SHP77 treated with DMSO at 0.1 percent for 48 hours (cell line): Measurements from ENCODE around the gene MAJIN.

Experiments used
- DNase-seq: peaks from one replicate; lab custom pipeline; 2025; lab: John Stamatoyannopoulos, UW

The MAJIN gene

DNA sequence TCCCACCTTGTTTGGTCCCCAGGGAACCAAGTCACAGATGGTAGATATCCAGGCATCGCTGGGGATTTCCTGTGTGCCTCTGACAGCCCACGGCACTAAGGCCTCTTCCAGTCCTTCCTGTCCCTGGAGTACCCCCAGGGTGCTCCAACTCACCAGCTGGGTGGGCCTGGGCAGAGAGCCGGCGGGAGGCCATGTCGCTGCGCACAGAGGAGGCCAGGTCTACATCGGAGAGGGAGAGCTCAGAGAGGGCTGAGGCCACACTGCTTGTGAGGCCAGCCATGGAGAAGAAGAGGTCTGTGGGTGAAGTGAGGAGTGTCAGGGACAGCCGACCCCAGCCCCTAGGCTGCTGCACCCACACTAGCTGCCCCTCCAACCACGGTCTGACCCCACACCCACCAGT is 60.2 kb downstream of the MAJIN start:
- DNase-seq: no peak

- DNase-seq: no peak
Measured at GRCh38 chr11:64911142-64911541, 60.8 kb downstream of the MAJIN start.

DNA sequence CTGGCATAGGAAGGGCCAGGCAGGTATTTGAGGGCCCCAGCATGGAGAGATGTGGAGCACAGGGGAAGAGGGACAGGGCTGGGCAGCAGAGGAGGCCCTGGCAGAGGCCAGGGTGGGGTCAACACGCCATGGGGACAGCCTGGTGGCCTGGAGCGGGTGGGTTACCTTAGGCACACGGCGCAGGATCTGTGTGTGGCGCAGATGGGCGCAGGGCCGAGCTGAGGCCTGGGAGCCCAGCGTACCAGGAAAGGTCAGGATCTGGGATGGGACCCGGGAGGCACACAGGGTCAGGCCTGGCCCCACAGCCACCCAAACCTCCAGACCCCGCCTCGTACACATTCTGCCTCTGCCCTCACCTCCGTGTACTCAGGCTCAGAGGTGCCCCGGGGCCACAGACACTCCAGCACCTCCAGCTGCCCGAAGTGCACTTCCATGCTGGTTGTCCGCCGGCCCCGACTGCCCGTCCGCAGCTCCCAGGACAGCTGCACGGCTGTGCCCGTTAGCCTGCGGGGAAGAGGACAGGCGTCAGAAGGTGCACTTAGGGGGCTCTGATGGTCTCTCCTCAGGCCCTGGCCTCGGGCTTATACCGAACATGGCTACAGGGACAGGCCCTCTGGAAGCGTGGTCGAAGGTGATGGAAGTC is 61.3 kb downstream of the MAJIN start:
- no peak for DNase-seq

- DNase-seq: no peak
Measured at GRCh38 chr11:64909653-64910343, 62.1 kb downstream of the MAJIN start.

GRCh38 chr11:64908766-64909165 is 63.1 kb downstream of the MAJIN start:
- DNase-seq: no peak

GRCh38 chr11:64906314-64906635 is 65.6 kb downstream of the MAJIN start:
- no peak for DNase-seq

- DNase-seq: no peak
Measured at GRCh38 chr11:64905516-64906313, 66.2 kb downstream of the MAJIN start.

DNA sequence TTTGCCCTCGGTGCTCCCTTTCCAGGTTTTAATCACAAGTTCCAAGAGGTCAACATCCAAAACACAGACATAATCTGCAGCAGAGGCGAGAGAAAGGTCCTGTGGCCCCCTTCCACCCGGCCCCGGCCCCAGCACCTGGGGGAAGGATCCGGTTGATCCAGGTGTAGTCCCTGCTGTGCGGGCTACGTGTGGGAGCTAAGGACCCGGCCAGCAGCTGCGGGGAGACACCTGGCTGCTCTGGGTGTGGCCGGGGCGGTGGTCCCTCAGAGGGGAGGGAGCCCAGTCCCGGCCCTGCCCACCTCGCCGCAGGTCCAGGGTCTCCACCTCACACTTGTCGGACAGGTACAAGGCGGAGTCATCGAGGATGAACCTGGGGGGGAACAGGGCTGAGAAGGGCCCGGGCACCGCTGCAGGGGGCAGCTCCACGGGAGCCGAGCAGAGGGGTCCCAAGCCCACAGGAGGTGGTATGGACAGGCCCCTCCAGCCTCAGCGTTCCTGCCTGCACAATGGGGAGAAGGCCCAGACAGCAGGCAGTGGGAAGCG is 68.5 kb downstream of the MAJIN start:
- no peak for DNase-seq

- no peak for DNase-seq
Measured at GRCh38 chr11:64902102-64902900, 69.6 kb downstream of the MAJIN start.

GRCh38 chr11:64900774-64901173 is 71.1 kb downstream of the MAJIN start:
- no peak for DNase-seq

GRCh38 chr11:64900263-64900678 is 71.6 kb downstream of the MAJIN start:
- no peak for DNase-seq

GRCh38 chr11:64898541-64898940 is 73.4 kb downstream of the MAJIN start:
- no peak for DNase-seq

DNA sequence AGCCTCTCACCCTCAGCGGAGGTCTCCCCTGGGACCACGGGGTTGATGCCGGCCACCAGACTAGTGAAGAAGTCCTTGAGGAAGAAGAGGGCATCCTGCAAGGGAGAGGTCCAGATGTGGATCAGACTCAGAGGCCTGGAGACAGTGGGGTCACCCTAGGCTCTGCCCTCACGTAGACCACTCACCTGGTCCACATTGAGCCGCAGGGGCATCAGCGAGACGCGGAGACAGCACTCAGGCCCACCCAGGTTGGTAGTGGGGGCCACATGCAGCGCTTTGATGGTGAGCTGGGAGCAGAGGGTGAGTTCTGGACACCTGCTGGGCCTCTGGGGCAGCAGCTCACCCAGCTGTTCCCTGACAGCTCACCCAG is 73.8 kb downstream of the MAJIN start:
- no peak for DNase-seq

DNA sequence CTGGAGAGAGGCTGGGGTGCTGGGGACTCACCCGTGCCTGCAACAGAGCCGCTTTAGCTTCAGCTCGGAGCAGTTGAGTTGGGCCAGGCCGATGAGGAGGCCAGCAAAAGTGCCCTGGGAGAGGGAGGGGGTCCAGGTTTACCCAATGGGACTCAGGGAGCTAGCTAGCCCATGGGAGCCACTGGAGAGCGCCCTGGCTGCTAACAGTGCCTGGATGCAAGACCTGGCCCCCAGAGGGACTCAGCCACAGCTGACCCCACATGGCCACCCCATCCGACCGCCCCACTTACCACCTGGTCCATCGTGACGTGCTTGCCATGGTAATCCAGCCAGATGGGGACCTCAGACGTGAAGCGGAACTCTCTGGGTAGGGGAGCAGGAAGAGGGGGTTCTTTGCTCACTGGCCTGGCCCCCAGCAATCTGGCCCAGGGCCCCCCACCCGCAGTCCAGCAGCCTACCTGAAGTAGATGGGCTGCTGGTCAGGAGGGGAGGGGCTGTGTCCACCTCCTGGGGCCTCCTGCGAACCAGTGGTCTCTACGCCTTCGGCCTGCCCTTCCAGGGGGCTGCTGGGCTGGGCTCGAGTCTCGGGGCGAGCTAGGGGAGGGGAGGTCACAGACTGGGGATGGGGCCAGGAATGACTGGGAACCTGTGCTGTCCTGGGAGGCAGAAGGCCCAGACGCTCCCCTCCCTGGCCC is 74.4 kb downstream of the MAJIN start:
- DNase-seq: no peak

GRCh38 chr11:64896448-64897022 is 75.4 kb downstream of the MAJIN start:
- no peak for DNase-seq

DNA sequence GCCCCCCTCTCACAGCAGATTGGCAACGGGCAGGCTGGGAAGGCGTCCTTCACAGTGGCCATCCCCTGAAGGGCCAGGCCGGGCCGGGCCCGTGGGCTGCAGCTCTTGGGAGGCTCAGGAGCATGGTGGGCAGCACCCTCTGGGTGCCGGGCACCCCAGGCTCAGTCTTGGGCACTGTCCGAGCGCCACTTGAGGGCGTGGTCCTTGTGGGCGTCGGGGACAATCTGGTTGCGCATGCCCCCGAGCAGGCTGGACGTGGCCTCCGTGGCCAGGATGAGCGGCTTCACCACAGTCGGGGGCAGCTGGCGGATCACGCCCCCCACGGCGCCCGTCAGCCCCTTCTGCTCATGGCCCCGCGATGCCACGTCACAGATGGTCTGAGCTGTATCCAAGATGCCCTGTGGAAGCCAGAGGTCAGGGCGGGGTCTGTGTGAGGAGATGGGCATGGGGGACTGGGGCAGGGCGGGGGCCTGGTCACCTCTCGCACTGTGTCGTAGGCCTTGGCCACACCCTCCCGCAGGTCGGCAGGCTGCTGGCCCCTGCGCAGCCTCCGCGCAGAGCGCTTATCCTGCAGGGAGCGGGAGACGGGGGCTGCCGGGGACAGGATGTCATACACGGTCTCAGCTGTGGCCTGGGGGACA is 77.0 kb downstream of the MAJIN start:
- no peak for DNase-seq

DNA sequence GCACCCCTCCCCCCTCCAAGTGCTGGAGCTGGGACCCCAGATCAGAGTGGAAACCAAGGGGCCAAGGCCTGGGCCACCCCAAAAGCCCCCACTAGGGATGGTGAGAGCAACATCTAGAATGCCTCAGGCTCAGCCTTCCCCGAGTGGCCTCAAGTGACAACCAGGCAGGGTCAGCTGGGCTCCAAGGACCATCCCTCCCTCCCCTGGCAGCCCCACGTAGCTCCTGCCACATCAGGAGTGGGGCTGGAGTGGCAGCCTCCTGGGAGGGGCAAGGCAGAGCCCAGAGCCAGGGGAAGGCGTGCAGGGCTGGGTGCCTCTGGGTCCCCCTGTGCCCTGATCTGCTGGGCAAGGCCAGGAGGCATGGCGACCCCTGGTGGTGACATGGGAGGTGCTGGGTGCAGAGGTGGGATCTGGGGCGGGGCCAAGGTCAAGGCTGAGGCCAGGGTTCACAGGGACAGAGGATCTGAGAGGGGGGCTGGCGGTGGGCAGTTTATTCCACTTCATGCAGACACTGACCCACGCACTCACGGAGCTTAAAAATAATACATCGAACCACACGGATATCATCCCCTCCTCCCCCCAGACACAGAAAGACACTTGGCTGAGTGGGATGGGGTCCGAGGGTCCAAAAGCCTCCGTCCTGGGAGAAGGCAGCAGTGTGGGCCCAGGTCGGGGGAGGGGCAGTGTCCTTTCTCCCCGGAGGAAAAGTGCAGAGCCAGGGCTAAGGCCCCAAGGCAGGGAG is 77.7 kb downstream of the MAJIN start:
- DNase-seq: no peak

DNA sequence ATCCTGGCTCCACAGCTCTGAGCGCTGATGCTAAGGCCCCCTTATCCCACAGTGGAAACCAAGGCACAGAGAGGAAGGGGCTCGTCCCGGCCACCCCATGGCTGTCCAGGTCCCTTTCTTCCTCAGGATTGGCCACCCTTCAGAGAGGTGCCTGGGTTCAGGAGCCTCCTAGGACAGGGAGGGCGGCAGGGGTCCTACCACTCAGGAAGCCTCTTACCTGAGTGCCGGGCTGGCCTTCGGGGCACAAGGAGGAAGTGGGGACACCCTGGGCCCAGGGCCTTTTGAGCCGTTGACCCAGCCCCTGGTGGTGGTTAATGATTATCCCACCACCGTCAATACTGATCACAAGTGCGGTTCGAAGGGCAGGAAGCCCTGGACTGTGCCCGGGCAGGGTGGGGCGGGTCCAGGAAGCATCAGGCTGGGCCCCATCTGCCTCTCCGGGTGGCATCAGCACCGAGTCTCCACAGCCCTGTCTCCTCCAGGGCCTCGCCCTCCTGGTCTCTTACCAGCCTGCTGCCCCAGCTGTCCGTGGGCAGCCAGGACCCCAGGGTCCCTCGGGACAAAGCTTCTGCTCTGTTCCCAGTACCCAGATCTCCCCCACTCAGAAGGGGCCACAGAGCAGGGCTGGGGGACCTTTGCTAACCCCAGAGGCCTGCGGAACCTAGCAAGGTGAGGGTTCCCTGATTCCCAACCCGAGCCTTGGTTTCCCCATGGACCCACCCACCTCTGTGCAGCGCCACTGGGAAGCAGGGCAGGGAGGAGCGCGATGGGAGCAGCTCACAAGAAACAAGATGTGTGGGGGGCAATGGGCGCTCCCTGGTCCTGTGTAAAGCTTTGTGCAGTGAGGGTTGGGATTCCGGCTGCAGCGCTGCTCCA is 78.5 kb downstream of the MAJIN start:
- no peak for DNase-seq

GRCh38 chr11:64892838-64893193 is 79.1 kb downstream of the MAJIN start:
- DNase-seq: no peak
